8988T (cell line): Measurements from ENCODE around the gene ABAT.

Experiments used
- DNase-seq: peaks from one replicate; pipeline ENCODE4 v3.0.0; 2011

ABAT gene

DNA sequence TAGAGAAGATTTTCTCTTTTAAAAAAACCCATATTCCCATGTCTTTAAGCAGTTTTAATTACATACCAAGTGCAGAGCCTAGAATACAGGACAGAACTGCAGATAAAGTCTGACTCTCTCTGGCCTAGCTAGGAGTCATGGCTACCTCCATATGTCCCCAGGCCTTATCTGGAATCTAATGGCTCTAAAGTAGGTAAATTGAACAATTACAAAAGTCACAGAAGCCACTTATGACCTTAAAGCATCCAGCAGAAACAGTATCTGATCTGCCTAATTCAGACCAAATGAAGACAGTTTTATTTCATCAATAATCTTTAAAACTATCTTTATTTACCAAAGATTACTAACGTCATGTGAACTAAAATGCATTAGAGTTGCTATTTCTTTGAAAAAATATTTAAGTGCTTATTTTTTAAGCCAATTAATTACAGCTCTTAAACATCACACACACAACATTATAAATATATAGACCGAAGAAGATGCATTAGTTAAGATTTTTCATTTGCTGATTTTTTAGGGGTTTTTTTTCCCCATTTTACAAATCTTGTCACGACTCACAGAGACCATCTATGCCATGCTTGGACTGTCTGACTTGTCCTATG lies 152.0 kb downstream of the ABAT start:
- DNase-seq: no peak

DNA sequence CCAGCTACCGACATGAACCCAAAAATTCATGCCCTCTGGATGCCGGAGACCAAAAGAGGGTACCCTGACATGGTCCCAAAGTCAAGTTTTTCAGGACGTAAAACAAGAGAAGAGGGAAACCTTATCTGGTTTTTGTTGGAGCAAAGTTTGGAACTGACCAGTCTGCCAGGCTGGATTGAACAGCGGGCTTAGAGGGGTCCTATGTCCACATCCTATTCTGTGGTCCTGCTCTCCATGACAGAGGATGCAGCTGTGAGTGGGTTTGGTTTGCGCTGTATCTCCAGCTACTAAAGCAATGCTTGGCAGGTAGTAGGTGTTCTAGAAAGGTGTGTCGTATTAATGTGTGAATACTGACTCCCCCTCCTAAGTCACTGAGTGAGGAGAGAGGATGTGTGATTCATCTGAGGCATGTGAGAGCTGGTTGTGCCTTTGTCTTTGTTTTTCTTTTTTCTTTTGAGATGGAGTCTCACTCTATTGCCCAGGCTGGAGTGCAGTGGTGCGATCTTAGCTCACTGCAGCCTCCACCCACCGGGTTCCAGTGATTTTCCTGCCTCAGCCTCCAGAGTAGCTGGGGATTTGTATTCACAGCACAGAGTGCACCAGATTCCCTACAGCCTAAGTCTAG lies 154.2 kb downstream of the ABAT start:
- DNase-seq: no peak

DNA sequence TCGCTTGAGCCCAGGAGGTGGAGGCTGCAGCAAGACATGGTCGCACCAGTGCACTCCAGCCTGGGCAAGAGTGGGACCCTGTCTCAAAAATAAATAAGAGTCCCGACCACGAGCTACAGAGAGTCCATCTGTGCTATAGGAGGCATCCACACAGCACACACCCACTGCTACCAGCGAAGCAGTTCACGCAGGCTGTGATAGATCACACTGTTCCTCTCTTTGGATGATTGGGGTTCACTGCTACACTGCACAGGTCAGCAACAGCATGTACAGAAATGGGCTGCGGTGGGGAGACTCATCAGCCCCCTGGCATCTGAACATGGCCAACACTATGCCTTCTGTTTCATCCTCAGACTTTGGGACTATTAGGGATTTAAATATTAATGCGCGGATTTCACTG lies 157.0 kb downstream of the ABAT start:
- DNase-seq: no peak

DNA sequence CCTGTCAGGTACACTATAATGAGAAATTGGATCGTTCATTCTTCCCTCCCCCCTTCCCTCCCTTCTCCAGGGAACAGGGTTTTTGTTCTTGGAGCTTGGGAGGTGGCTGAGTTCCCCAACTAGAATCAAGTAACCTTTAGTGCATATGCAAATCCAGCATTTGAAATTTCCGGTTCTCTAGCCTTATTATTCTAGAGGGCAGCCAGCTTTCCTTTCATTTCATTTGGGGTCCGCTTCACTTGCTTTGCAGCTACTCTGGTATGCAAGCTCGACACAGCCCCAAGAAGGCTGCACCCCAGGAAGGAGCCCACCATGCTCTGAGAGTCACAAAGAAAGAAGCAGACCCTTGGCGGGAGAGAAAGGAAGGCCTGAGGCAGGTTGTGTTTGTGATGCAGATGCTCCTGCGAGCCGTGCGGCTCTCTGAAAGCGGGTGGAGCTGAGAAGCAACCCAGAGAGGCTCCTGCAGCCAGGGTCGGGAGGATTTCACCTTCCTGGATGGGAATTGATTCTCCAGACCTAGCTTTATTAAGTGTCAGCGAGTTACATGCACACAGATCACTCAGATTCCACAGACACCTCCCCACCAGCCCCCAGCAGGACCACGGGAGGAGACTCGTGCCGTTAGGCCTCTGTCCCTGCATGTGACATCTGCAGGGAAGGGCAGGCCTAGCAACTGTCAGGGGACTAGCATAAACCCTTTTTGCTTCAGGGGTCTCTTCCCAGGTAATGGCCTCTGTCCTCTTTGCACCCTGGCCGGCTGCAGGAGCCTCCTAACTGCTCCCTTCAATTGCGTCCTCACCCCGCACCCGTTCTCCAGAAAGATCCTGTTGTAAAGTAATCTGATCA lies 157.7 kb downstream of the ABAT start:
- DNase-seq: no peak

DNA sequence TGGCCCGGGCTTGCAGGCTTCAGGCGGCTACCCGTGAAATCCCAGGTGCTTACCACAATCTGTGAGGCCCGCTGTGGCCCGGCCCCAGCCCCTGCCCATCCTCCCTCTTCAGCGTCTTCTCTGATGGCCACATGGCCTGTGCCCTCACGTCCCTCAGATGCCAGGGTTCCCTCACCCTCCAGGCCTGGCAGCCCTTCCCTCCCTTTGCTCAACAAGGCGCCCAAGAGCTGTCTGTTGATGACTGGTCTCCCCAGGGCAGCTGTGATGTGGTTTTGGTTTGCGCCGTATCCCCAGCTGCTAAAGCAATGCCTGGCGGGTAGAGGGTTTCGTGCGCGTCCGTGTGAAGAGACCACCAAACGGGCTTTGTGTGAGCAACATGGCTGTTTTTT lies 158.3 kb downstream of the ABAT start:
- DNase-seq: no peak
